CD4-positive, alpha-beta memory T cell (primary cell): Measurements from ENCODE around the gene BRD1. TPM values are rescaled to one million over a fixed set of nuclear protein-coding genes. Genes with fewer than 3 reads are reported as not detected.

Experiments
- CTCF ChIA-PET: fragments of 350-600 bp; sonication (Branson Sonifier 250); formaldehyde crosslinking; loops from one replicate; lab custom pipeline; 2021; ENCODE audit warnings: inconsistent platforms; ENCODE audit not compliant: partially characterized antibody; lab: Charles Lee
- POLR2A ChIA-PET: fragments of 350-600 bp; sonication (Branson Sonifier 250); formaldehyde crosslinking; loops from one replicate; lab custom pipeline; 2021; ENCODE audit not compliant: partially characterized antibody; lab: Charles Lee
- DNase-seq, 5 donors: peaks; one replicate each; pipeline versions ENCODE4 v3.0.0 to v3.0.0-alpha.2; 2020 to 2022; ENCODE audit warnings: mixed read lengths in 1 of 5
- H3K27ac ChIP-seq: one replicate; pipeline ENCODE4 v1.7.0; 2013; ENCODE audit warnings: low read depth, low read length
- H3K27me3 ChIP-seq: 2 replicates; pipeline ENCODE4 v1.7.0; 2013; ENCODE audit warnings: mild to moderate bottlenecking, low read length, moderate library complexity; ENCODE audit not compliant: insufficient read depth
- H3K36me3 ChIP-seq: 2 replicates; pipeline ENCODE4 v1.7.0; 2013; ENCODE audit warnings: mild to moderate bottlenecking, low read length, moderate library complexity; ENCODE audit not compliant: insufficient read depth
- H3K4me1 ChIP-seq: 2 replicates; pipeline ENCODE4 v1.7.0; 2013; ENCODE audit warnings: mild to moderate bottlenecking, low read length, moderate library complexity; ENCODE audit not compliant: insufficient read depth
- H3K4me3 ChIP-seq, 2 donors: one replicate each; pipeline ENCODE4 v1.7.0; 2013; ENCODE audit warnings: low read length in 2 of 2, mild to moderate bottlenecking in 1 of 2
- H3K9me3 ChIP-seq, 2 donors: one replicate each; pipeline ENCODE4 v1.7.0; 2013; ENCODE audit warnings: low read length in 2 of 2, control low read depth in 1 of 2; ENCODE audit not compliant: control insufficient read depth in 1 of 2
- H3K27ac Mint-ChIP-seq, 7 donors: one replicate each; pipeline ENCODE4 v1.8.0; 2020 to 2021; ENCODE audit warnings: mixed read lengths in 7 of 7, mild to moderate bottlenecking in 6 of 7, inconsistent platforms in 3 of 7, moderate library complexity in 3 of 7
- H3K27me3 Mint-ChIP-seq, 2 donors: one replicate each; pipeline ENCODE4 v1.8.0; 2020 to 2021; ENCODE audit warnings: mixed read lengths in 2 of 2
- H3K36me3 Mint-ChIP-seq, 2 donors: one replicate each; pipeline ENCODE4 v1.8.0; 2020 to 2021; ENCODE audit warnings: mixed read lengths in 2 of 2, inconsistent platforms in 1 of 2, mild to moderate bottlenecking in 1 of 2
- H3K4me1 Mint-ChIP-seq, 4 donors: one replicate each; pipeline ENCODE4 v1.8.0; 2020 to 2021; ENCODE audit warnings: mixed read lengths in 4 of 4, mild to moderate bottlenecking in 1 of 4
- H3K4me3 Mint-ChIP-seq, 8 donors: one replicate each; pipeline ENCODE4 v1.8.0; 2020 to 2021; ENCODE audit warnings: mixed read lengths in 8 of 8, mild to moderate bottlenecking in 7 of 8, moderate library complexity in 6 of 8, inconsistent platforms in 3 of 8
- H3K9me3 Mint-ChIP-seq, 8 donors: one replicate each; pipeline ENCODE4 v1.8.0; 2020 to 2021; ENCODE audit warnings: mixed read lengths in 8 of 8, mild to moderate bottlenecking in 5 of 8, inconsistent platforms in 3 of 8, moderate library complexity in 1 of 8
- intact Hi-C: fragments of 100-400 bp; cut with micrococcal nuclease; formaldehyde crosslinking; loops from one replicate; pipeline ENCODE4 v1.15.1; 2023
- polyA plus RNA-seq, 2 donors: library from polyadenylated mRNA; unstranded; fragments of 300-500 nt; fragmentation: Illumina TruSeq; gene quantifications; one replicate each; pipeline ENCODE4 v1.2.3, GENCODE V29; 2021
- total RNA-seq, 2 experiments: library from RNA; stranded (reverse); gene quantifications; one replicate each; pipeline ENCODE4 v1.2.3, GENCODE V29; 2021

Gene BRD1
- total and polyA plus RNA-seq, 4 experiments from 2014 or later, result 0.94 to 88.1 (median 44.6) TPM

GRCh38 chr22:49734390-49734789 is 93.3 kb downstream of the BRD1 start:
- Mint-ChIP-seq H3K4me1 (peaks cover 7 to 25% (median 10%) of the 10 kb centered on the region in 4 donors), H3K4me3 (peak overlapping the region in 1 of 8 donors; percentile 54), H3K27ac (no peak overlapping the region), H3K36me3 (peaks cover 0 to 4% of the 10 kb centered on the region in 2 donors), H3K9me3 (peaks cover 0 to 3% (median 0%) of the 10 kb centered on the region in 8 donors), H3K27me3 (peaks cover 32 to 39% of the 10 kb centered on the region in 2 donors)
- Histone ChIP-seq H3K9me3 (no peaks in the 10 kb centered on the region), H3K27ac (no peak overlapping the region), H3K4me1 (peaks cover 10% of the 10 kb centered on the region), H3K4me3 (no peak overlapping the region), H3K27me3 (no peaks in the 10 kb centered on the region), H3K36me3 (no peaks in the 10 kb centered on the region)
- DNase-seq, result no peak
- POLR2A ChIA-PET, result no interaction called here
- CTCF ChIA-PET, result no interaction called here
- intact Hi-C loops, result no loop called here

GRCh38 chr22:49733631-49734030 is 94.0 kb downstream of the BRD1 start:
- no peaks in the 10 kb centered on the region for H3K27me3 ChIP-seq
- Mint-ChIP-seq H3K4me1 (peaks cover 7 to 25% (median 10%) of the 10 kb centered on the region in 4 donors), H3K27ac (no peak overlapping the region), H3K9me3 (peaks cover 0 to 3% (median 0%) of the 10 kb centered on the region in 8 donors), H3K27me3 (peaks cover 31 to 37% of the 10 kb centered on the region in 2 donors), H3K4me3 (peak overlapping the region in 4 of 8 donors; percentile 36 to 68 (median 52)), H3K36me3 (peaks cover 0 to 4% of the 10 kb centered on the region in 2 donors)
- no peak overlapping the region for H3K4me3 ChIP-seq
- ChIA-PET POLR2A (no interaction called here), CTCF (no interaction called here)
- no peaks in the 10 kb centered on the region for H3K9me3 ChIP-seq
- DNase-seq, result peak in 1 of 5 donors; percentile 12
- no peak overlapping the region for H3K27ac ChIP-seq
- peaks cover 10% of the 10 kb centered on the region for H3K4me1 ChIP-seq
- intact Hi-C loops, result no loop called here
- H3K36me3 ChIP-seq, result no peaks in the 10 kb centered on the region

- H3K27ac Mint-ChIP-seq, result peak overlapping the region in 1 of 7 donors; percentile 50
- no peak for DNase-seq
- no peak overlapping the region for H3K4me3 Mint-ChIP-seq
- Histone ChIP-seq H3K4me1 (peaks cover 10% of the 10 kb centered on the region), H3K36me3 (no peaks in the 10 kb centered on the region), H3K9me3 (no peaks in the 10 kb centered on the region), H3K4me3 (no peak overlapping the region), H3K27ac (no peak overlapping the region), H3K27me3 (no peaks in the 10 kb centered on the region)
- H3K4me1 Mint-ChIP-seq, result peaks cover 7 to 25% (median 10%) of the 10 kb centered on the region in 4 donors
- H3K36me3 Mint-ChIP-seq, result peaks cover 0 to 4% of the 10 kb centered on the region in 2 donors
- peaks cover 0 to 3% (median 0%) of the 10 kb centered on the region in 8 donors for H3K9me3 Mint-ChIP-seq
- peaks cover 34 to 35% of the 10 kb centered on the region in 2 donors for H3K27me3 Mint-ChIP-seq
- ChIA-PET CTCF (no interaction called here), POLR2A (no interaction called here)
- intact Hi-C loops, result no loop called here
These were observed 97.0 kb downstream of the BRD1 start for GRCh38 chr22:49730656-49731055.

- Mint-ChIP-seq H3K9me3 (peaks cover 0 to 3% (median 0%) of the 10 kb centered on the region in 8 donors), H3K27me3 (peaks cover 33 to 35% of the 10 kb centered on the region in 2 donors), H3K4me1 (peaks cover 6 to 19% (median 12%) of the 10 kb centered on the region in 4 donors), H3K4me3 (no peak overlapping the region), H3K36me3 (peaks cover 0 to 4% of the 10 kb centered on the region in 2 donors), H3K27ac (no peak overlapping the region)
- Histone ChIP-seq H3K9me3 (no peaks in the 10 kb centered on the region), H3K36me3 (no peaks in the 10 kb centered on the region), H3K4me3 (no peak overlapping the region), H3K4me1 (peaks cover 18% of the 10 kb centered on the region), H3K27me3 (no peaks in the 10 kb centered on the region), H3K27ac (no peak overlapping the region)
- CTCF ChIA-PET, result no interaction called here
- POLR2A ChIA-PET, result no interaction called here
- intact Hi-C loops, result loop anchor here (10.0 kb wide), 1 partner anchor 424 kb away; no protein-coding TSS in a partner anchor
- DNase-seq, result no peak
These were observed 99.0 kb downstream of the BRD1 start for GRCh38 chr22:49728570-49729271.

- Mint-ChIP-seq H3K27ac (no peak overlapping the region), H3K36me3 (peaks cover 0 to under 1% of the 10 kb centered on the region in 2 donors), H3K9me3 (peaks cover 0 to 3% (median 0%) of the 10 kb centered on the region in 8 donors), H3K4me1 (peaks cover 6 to 19% (median 10%) of the 10 kb centered on the region in 4 donors), H3K4me3 (no peak overlapping the region), H3K27me3 (peaks cover 29 to 30% of the 10 kb centered on the region in 2 donors)
- intact Hi-C loops, result loop anchor here (10.0 kb wide), 1 partner anchor 423 kb away; no protein-coding TSS in a partner anchor
- POLR2A ChIA-PET, result no interaction called here
- H3K27ac ChIP-seq, result no peak overlapping the region
- peaks cover 13% of the 10 kb centered on the region for H3K4me1 ChIP-seq
- H3K4me3 ChIP-seq, result no peak overlapping the region
- H3K36me3 ChIP-seq, result no peaks in the 10 kb centered on the region
- DNase-seq, result no peak
- no peaks in the 10 kb centered on the region for H3K27me3 ChIP-seq
- H3K9me3 ChIP-seq, result no peaks in the 10 kb centered on the region
- CTCF ChIA-PET, result no interaction called here
These were observed 99.6 kb downstream of the BRD1 start for GRCh38 chr22:49727881-49728569.

DNA sequence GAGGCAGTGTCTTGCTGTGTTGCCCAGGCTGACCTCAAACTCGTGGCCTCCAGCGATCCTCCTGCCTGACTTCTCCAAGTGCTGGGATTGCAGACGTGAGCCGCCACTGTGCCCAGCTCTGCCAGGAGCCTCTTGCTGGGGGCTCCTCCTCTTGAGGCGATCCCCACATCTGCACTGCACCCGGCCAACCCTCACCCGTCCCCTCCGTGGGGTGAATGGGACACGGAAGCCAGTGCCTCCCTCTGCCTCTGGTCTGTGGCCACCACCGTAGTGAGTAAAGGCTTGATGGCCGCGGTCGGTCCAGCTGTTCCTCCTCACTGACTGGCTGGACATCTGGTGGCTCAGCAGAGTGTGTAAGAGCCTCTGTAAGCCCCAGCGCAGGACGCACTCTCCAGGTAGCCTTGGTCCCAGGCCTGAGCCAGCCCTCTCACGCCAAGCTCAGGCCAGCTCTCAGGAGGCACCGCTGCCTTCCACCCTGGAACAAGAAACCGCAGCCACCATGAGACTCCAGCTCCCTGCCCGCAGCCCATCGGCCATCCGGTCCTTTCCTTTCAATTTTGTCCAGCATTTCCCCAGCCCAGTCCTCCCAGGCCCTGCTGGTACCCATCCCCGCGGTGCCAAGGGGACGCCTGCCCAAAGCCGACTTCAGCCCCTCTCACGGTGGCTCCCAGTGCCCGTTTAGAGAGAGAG is 100.3 kb downstream of the BRD1 start:
- no peak overlapping the region for H3K27ac ChIP-seq
- Mint-ChIP-seq H3K27ac (no peak overlapping the region), H3K4me3 (peak overlapping the region in 1 of 8 donors; percentile 17), H3K27me3 (peaks cover 28 to 29% of the 10 kb centered on the region in 2 donors), H3K4me1 (peaks cover 6 to 15% (median 9%) of the 10 kb centered on the region in 4 donors), H3K36me3 (no peaks in the 10 kb centered on the region), H3K9me3 (peaks cover 0 to 3% (median 0%) of the 10 kb centered on the region in 8 donors)
- ChIA-PET CTCF (no interaction called here), POLR2A (no interaction called here)
- H3K4me1 ChIP-seq, result peaks cover 13% of the 10 kb centered on the region
- no peaks in the 10 kb centered on the region for H3K36me3 ChIP-seq
- H3K27me3 ChIP-seq, result no peaks in the 10 kb centered on the region
- H3K4me3 ChIP-seq, result no peak overlapping the region
- intact Hi-C loops, result loop anchor here (10.0 kb wide), 1 partner anchor 423 kb away; no protein-coding TSS in a partner anchor
- no peak for DNase-seq
- H3K9me3 ChIP-seq, result no peaks in the 10 kb centered on the region
